ENCODE results near the gene SLC26A1.
"Not testable (repeated sequence)": the region's sequence is repeated elsewhere in the genome, so short reads cannot be mapped to it uniquely, and the experiment has no call there.

The SLC26A1 gene

DNA sequence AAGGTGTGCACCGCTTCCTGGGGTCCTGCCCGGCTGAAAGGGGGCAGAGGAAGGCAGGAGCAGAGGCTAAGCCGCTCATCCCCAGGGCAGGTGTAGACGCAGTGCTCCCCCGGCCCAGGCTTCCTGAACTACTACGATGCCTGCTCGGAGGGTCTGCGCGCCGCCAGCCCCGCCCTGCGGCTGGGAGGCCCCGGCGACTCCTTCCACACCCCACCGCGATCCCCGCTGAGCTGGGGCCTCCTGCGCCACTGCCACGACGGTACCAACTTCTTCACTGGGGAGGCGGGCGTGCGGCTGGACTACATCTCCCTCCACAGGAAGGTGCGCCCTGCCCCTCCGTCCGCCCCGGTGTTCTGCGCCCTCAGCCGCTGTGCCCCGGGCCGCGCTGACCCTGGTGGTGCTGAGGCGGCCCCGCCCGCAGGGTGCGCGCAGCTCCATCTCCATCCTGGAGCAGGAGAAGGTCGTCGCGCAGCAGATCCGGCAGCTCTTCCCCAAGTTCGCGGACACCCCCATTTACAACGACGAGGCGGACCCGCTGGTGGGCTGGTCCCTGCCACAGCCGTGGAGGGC lies 8.4 kb upstream of the SLC26A1 start:
- H3K27ac ChIP-seq = no peak overlapping the region
- no peak for DNase-seq (ENCODE audit: low read depth, low spot score)

DNA sequence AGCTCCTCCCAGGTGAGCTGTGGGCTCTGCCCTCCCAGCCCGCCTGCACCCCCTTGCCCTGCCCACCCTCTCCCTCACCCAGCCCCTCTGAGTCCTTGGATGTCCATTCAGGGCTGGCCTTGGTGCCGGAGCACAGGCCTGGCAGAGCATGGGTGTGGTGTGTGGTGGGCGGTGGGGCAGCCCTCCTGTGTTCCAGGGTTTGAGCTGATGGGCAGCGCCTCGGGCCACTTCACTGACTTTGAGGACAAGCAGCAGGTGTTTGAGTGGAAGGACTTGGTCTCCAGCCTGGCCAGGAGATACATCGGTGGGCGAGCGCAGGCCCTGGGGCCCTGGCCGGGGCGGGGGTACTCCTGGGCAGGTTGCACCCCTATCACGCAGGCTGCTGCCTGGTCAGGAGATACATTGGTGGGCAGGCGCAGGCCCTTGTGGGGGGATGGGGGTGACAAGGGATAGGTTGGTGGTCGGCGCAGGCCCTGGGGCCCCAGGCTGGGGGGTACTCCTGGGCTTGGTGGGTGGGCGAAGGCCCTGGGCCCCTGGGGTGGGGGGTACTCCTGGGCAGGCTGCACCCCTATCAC lies 7.6 kb upstream of the SLC26A1 start:
- no peak overlapping the region for H3K27ac ChIP-seq

DNA sequence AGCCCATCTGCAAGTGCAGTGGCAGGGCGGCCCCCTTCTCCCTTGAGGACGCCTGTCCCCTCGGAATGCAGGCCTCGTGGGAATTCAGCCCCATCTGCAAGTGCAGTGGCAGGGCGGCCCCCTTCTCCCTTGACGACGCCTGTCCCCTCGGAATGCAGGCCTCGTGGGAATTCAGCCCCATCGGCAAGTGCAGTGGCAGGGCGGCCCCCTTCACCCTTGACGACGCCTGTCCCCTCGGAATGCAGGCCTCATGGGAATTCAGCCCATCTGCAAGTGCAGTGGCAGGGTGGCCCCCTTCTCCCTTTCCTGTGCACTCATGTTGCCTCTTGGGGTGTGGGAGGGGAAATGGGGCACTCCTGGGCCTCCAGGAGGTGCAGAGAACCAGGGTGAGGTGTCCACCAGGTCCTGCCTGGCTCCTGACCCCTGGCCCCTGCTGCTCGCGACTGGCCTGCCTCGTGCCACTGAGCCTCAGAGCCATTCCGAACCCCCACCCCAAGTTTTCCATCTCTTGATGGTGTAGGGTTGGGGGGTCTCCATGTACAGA lies 6.8 kb upstream of the SLC26A1 start:
- H3K27ac ChIP-seq = no peak overlapping the region
- no peak for DNase-seq (ENCODE audit: low read depth, low spot score)

More for the DNA sequence above, 7.6 kb upstream of the SLC26A1 start:
- DNase-seq (ENCODE audit: low read depth, low spot score) = no peak

DNA sequence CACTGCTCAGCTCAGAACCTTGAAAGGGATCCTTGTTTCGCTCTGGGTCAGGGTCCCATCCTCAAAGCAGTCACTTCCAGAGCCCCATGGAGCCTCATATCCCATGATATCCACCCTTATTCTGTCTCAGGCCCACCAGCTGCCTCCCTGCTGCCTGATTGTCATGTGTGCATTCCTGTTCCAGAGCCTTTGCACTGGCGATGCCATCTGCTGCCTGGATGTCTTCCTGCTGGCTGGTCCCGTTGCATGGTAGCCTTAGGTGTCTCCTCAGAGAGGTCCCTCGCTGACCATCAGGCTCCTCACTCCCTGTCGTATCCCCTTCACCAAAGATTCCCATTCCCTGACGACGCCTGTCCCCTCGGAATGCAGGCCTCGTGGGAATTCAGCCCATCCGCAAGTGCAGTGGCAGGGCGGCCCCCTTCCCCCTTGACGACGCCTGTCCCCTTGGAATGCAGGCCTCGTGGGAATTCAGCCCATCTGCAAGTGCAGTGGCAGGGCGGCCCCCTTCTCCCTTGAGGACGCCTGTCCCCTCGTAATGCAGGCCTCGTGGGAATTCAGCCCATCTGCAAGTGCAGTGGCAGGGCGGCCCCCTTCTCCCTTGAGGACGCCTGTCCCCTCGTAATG lies 6.1 kb upstream of the SLC26A1 start:
- not testable (repeated sequence) for DNase-seq (ENCODE audit: low read depth, low spot score); H3K27ac ChIP-seq

- no peak for DNase-seq (ENCODE audit: low read depth, low spot score)
- no peak overlapping the region for H3K27ac ChIP-seq
These were observed 5.0 kb upstream of the SLC26A1 start for GRCh38 chr4:998096-998691.

DNA sequence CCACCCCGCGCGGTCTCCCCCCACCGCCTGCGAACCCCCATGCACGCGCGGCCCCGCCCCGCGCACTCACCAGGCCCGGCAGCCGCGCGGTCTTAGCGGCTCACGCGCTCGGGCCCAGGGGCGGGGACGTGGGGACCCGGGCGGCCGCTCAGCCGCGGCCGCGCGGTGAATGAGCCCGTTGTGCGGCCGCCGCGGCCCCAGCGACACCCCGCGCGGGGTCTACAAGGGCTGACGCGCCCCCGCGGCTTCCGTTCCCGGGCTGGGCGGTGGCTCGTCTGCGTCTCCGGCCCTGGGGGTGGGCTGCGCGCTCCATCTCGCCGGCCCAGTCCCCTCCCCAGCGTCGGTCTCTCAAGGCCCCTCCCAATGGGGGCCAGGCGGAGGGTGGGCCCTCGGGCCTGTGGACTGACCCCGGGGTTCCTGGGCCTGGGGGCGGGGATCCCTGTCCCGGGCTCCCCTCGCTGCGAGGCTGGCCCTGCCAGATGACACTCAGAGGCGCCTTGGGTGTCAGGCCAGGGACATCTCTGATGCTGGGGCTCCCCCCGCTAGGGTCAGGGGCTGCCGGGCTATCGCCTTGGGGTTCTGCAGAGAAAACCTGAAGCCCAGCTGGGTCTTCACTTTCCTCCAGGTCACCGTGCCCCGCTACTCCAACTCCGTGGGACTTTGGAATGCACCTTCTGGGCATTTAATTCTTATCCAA lies 4.3 kb upstream of the SLC26A1 start:
- no peak overlapping the region for H3K27ac ChIP-seq
- DNase-seq (ENCODE audit: low read depth, low spot score) = no peak

DNA sequence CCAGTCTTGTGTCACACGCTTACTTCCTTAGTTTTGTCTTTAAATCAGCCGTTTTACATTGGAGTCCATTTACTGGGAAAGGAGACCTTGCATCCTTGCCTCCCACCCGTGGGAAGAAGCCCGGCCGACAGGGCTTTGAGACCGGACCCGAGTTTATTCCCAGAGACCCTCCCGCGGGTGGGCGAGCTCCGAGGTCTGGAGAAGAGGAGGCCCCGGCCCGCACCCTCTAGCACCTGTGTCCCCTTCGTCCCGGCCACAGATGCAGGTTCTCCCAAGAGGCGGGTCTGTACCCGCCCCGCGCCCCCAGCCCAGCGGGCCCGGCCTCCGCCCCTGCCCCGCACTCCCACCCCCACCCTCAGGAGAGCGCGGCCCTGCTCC lies 3.8 kb upstream of the SLC26A1 start:
- H3K27ac ChIP-seq = no peak overlapping the region
- DNase-seq (ENCODE audit: low read depth, low spot score) = no peak

DNA sequence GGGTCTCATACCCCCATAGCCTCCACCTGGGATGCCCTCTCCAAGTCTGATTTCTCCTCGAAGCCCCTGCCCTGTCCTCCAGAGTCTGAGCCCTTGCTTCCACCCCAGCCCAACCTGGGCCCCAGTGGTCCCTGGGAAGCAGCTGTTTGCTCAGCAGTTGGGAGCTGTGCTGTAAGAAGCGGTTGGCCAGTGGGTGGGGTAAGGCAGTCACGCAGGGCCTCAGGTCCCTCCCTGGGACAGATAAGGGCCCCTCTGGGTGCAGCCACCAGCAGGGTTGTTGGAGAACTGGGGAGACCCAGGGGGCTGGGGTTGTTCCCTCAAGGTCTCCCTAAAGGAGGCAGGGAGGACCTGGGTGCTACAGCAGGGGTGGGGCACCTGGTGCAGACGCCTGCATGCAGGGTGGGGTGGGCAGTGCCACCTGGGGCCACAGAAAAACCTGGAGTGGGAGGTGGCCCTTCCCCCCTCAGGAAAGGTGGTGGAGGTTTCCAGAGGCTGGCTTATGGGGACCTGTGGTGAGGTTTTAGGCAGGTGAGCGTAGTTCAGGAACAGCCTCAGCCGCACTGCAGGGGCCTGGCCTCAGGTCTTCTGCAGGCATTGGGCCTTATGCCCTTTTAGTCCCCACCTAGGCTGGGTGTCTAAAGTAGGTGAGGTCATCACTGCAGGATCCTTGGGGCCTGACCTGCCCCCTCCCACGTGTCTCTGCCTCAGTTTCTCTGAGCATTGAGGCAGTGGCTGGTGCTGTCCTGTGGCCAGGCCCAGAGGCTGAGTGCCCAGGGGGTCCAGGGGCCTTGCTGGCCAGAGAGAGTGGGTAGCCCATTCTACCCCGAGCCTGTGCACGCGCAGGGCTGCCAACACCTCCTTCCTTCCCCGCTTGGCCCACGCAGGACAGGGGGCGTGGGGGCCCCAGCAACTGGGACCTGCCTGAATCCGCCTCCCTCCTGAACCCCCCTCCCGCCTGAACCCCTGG lies 3.1 kb upstream of the SLC26A1 start:
- DNase-seq (ENCODE audit: low read depth, low spot score) = no peak

GRCh38 chr4:995311-996026 lies 2.3 kb upstream of the SLC26A1 start:
- H3K27ac ChIP-seq = no peak overlapping the region
- DNase-seq (ENCODE audit: low read depth, low spot score) = no peak

More for the DNA sequence above, 3.1 kb upstream of the SLC26A1 start:
- no peak overlapping the region for H3K27ac ChIP-seq

GRCh38 chr4:992297-993110 lies 700 bp downstream of the SLC26A1 start:
- H3K27ac ChIP-seq = no peak overlapping the region
- no peak for DNase-seq (ENCODE audit: low read depth, low spot score)

DNA sequence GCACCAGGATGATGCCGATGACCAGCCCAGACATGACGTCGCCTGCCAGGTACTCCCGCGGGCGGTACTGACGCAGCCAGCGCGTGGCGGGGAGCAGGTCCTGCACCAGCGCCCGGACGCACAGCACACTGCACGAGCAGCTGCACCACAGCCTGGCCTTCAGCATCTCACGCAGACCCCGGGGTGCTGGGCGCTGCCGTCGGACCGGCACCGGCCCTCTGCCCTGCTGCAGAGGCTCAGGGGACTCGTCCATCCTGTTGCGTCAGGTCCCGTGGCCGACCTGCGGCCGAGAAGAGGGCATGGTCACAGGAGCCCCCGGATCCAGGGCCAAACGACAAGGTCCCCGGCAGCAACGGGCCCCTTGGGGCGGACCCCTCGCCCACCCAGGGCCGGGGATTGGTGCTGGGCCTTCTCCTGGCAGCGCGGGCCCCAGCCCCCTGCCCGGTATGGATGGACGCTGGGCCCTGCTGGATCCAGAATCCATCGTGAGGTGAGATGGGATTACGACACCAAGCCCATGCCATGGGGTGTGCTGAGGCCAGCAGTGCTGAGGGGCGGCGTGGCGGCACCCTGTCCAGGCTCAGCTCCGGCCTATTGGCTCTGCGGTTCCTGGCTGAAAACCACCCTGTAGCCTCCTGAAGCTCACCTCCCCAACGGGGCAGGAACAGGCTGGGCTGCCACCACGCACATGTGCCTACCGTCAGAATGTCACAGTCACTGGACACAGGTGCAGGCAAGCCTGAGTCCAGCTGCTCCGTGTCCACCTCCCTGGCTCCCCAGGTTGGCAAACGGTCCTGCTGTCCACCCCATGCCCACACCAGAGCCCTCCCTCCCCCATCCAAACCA lies 1.5 kb downstream of the SLC26A1 start:
- DNase-seq (ENCODE audit: low read depth, low spot score) = no peak
- no peak overlapping the region for H3K27ac ChIP-seq

DNA sequence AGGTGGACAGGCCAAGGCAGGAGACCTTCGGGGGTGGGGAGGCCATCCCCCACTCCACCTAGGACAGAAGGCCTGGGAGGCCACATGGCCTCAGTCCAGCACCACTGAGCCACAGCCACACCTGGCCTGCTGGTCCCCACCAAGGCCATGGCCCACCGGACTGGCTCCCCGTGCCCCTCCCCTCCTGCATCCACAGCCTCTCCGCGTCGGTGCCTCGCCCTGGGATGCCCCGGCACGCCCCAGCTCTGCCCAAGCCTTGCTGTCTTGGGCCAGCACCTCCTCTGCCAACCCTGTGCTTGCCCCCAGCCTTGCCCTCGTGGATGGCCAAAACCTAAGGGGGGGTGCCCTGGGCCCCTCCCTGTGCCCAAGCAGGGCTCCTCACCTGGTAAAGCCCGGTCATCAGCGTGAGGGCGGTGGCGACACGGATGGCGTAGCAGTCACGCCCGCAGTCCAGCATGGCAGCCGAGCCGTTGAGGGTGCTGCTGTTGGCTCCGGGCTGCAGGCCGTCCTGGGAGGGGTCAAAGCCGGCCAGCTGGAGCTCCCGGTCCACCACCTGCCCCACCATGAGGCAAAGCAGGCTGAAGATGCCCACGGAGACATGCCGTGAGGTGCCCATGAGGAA lies 2.3 kb downstream of the SLC26A1 start:
- no peak for DNase-seq (ENCODE audit: low read depth, low spot score)
- no peak overlapping the region for H3K27ac ChIP-seq

DNA sequence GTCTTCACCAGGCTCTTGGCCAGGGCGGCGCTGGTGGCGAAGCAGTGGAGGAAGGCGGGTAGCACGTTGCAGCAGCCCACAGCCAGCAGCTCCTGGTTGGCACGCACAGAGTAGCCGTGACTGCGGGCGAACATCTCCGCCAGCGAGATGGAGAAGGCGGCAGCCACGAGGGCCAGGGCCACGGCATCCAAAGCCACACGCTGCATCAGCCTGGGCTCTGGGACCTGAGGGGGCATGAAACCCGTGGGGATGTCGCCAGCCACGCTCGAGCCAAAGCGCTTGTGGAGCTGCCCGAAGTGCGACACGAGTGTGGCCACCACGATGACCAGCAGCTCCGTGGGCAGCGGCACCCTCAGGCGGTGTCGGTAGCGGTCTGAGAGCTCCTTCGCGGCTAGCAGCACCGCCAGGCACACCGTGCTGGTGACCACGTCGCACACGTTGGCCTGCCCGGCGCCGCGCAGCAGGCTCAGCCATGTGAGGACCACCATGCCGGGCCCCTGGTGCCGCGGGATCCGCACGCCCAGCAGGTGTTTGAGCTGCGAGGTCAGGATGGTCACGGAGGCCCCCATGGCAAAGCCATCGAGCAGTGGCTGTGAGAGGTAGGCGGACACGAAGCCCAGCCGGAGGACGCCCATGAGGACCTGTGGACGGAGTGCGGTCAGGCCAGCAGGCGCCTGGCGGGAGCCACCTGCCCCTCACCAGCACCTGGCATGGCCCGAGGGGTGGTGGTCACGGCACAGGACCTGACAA lies 3.3 kb downstream of the SLC26A1 start:
- DNase-seq (ENCODE audit: low read depth, low spot score) = no peak
- H3K27ac ChIP-seq = no peak overlapping the region

DNA sequence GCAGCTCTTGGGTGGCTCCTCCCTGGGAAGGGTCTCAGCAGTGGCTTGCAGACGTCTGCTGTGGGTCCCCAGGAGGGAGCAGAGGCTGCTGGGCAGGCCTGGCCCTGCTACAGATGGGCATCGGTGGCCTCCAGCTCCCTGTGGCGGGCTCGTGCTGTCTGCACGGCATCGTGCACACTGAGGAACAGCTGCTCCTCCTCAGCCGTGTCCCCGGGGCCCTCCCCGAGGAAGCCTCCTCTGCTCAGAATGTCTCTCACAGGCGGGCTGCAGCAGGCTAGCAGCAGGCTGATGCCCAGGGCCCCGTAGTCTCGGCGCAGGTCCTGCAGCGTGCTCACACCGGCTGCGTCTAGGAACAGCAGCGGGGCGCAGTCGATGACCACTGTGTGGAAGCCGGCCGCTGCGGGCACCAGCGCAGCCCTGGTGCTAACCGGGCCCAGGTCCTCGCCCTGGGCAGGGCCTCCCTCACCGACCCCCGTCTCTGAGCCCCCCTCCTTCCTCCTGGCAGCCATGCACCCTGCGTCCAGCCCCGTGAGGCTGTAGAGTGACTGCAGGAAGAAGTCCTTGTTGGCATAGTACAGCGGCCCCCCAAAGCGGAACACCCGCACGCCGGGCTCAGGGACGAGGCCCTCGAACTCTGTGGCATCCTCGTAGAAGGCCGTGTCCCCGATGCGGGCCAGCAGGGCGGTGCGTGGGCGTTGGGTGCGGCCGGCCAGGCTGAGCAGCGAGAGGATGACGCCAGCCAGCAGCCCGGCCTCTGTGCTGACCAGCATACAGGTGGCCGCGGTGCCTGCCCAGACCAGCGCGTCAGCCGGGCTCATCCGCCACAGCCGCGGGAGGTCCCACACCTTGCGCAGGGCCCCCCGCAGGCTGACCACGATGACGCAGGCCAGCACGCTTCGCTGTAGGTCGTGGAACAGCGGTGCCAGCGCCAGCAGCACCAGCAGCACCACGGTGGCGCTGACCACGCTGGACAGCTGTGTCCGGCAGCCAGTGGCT lies 4.2 kb downstream of the SLC26A1 start:
- DNase-seq (ENCODE audit: low read depth, low spot score) = no peak
- no peak overlapping the region for H3K27ac ChIP-seq
